Bronchial epithelial cell (primary cell): ENCODE data around the gene ANKRD52. TPM values are rescaled to one million over a fixed set of nuclear protein-coding genes. Genes with fewer than 3 reads are reported as not detected.
"Not testable (repeated sequence)": the region's sequence is repeated elsewhere in the genome, so short reads cannot be mapped to it uniquely, and the experiment has no call there.

Experiments
- DNase-seq: peaks from one replicate; pipeline ENCODE4 v3.0.0-alpha.2; 2010; ENCODE audit warnings: low read depth
- FAIRE-seq: peaks from 2 replicates; lab custom pipeline; 2011; peaks lifted over from hg19 to GRCh38; lab: Jason Lieb, UNC
- H3K27me3 ChIP-seq: 2 replicates; pipeline ENCODE4 v1.5.1; 2011; ENCODE audit warnings: low read length; ENCODE audit not compliant: control insufficient read depth, insufficient read depth
- H3K36me3 ChIP-seq: 2 replicates; pipeline ENCODE4 v1.5.1; 2011; ENCODE audit warnings: low read length; ENCODE audit not compliant: control insufficient read depth, insufficient read depth
- H3K4me3 ChIP-seq: 2 replicates; pipeline ENCODE4 v1.5.1; 2011; ENCODE audit warnings: mild to moderate bottlenecking, low read depth, low read length, control low read depth
- total RNA-seq: library from RNA; depleted of rRNA; stranded (reverse); fragments of >200 nt; gene quantifications from 2 replicates; pipeline ENCODE4 v1.2.1, GENCODE V29; 2014
- TF ChIP-seq, protein P1 (sequence below): IDR thresholded peaks from 2 replicates; pipeline ENCODE4 v1.5.1; 2011; ENCODE audit warnings: mild to moderate bottlenecking, moderate library complexity, low read length, control low read depth, inconsistent platforms; ENCODE audit not compliant: insufficient read depth, severe bottlenecking

The ANKRD52 gene
- total RNA-seq, 1 donor from 2014 or later, result 6.8 TPM

DNA sequence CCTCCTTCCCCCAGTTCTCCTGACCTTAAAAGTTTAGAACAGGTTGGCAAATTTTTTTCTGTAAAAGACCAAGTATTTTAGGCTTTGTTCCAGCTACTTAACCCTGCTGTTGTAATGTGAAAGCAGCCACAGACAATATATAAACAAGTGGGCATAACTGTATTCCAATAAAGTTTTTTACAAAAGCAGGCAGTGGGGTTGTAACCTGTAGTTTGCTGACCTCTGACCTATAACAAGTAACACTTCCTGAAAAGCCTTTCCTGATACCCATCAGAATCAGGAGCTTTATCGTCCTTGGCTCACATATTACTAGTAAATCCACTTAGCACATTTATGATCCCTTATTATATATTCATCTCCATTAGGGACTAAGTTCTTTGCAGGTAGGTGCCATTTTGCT lies 55.8 kb downstream of the ANKRD52 start:
- DNase-seq (no peak), FAIRE-seq (no peak)
- Histone ChIP-seq H3K4me3 (no peak overlapping the region), H3K36me3 (peaks cover 10% of the 10 kb centered on the region), H3K27me3 (no peaks in the 10 kb centered on the region)
- TF ChIP-seq, protein P1, sequence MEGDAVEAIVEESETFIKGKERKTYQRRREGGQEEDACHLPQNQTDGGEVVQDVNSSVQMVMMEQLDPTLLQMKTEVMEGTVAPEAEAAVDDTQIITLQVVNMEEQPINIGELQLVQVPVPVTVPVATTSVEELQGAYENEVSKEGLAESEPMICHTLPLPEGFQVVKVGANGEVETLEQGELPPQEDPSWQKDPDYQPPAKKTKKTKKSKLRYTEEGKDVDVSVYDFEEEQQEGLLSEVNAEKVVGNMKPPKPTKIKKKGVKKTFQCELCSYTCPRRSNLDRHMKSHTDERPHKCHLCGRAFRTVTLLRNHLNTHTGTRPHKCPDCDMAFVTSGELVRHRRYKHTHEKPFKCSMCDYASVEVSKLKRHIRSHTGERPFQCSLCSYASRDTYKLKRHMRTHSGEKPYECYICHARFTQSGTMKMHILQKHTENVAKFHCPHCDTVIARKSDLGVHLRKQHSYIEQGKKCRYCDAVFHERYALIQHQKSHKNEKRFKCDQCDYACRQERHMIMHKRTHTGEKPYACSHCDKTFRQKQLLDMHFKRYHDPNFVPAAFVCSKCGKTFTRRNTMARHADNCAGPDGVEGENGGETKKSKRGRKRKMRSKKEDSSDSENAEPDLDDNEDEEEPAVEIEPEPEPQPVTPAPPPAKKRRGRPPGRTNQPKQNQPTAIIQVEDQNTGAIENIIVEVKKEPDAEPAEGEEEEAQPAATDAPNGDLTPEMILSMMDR, result no peak

DNA sequence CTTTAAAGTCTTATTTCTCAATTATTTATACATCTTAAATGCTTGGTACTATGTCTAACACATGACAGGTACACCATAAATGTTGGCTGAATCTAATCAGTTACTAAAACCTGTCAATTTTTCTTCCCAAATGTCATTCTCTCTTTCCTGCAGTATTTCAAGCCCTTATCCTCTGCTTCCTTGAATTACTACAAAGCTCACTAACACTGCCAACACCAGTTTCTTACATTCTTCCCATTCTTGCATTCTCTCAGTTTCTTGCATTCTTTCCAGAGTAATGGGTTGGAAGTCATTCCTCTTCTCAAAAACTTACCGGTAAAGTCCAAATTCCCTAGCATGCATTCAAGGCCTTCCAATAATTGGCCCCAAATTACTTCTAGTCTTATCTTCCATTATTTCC lies 59.3 kb downstream of the ANKRD52 start:
- Histone ChIP-seq H3K36me3 (no peaks in the 10 kb centered on the region), H3K27me3 (no peaks in the 10 kb centered on the region), H3K4me3 (no peak overlapping the region)
- TF ChIP-seq, protein P1, result no peak
- FAIRE-seq (no peak), DNase-seq (no peak)

DNA sequence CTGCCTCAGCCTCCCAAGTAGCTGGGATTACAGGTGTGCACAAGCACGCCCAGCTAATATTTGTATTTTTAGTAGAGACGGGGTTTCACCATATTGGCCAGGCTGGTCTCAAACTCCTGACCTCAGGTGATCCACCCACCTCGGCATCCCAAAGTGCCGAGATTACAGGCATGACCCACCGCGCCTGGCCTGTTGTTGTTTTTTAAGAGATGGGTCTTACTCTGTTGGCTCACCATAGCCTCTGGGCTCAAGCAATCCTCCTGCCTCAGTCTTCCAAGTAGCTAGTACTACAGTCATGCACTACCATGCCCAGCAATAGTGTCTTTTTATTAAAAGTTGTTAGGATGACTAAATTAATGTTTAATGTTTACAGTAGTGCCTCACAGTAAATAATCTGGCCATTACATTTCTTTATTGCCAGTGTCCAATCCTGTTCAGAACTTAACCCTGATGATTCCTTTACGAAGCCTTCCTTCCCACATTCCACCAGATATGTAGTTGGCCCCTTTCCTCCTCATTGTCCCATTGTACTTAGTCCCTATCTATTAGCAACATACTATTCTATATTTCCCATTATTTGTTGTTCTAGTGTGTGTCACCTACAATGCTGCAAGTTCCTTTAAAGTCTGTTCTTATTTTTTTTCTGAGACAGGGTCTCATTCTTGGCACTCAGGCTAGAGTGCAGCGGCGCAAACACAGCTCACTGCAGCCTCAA lies 60.1 kb downstream of the ANKRD52 start:
- Histone ChIP-seq H3K4me3 (no peak overlapping the region), H3K27me3 (no peaks in the 10 kb centered on the region), H3K36me3 (no peaks in the 10 kb centered on the region)
- TF ChIP-seq, protein P1, result no peak
- no peak for FAIRE-seq
- no peak for DNase-seq

DNA sequence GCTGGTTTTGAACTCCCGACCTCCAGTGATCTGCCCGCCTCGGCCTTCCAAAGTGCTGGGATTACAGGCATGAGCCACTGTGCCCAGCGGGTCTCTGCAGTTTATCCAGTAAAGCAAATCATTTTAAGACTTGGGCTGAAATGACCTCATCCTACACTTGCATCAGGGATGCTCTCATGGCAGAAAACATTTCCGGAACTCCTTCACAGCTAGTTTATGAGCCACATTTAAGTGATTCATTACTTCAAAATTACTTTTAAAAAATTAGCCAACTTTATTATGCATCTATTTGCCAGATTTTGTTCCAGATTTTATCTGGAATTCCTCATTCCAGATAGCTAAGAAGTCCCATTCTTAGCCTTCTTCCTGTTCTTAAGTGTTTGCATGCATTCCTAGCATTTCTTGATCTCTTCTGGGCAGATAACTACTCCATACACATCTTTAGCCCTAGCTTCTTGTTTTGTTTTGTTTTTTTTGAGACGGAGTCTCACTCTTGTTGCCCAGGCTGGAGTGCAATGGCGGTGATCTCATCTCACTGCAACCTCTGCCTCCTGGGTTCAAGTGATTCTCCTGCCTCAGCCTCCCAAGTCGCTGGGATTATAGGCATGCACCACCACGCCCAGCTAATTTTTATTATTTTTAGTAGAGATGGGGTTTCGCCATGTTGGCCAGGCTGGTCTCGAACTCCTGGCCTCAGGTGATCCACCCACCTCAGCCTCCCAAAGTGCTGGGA lies 61.2 kb downstream of the ANKRD52 start:
- FAIRE-seq, result not testable (repeated sequence)

DNA sequence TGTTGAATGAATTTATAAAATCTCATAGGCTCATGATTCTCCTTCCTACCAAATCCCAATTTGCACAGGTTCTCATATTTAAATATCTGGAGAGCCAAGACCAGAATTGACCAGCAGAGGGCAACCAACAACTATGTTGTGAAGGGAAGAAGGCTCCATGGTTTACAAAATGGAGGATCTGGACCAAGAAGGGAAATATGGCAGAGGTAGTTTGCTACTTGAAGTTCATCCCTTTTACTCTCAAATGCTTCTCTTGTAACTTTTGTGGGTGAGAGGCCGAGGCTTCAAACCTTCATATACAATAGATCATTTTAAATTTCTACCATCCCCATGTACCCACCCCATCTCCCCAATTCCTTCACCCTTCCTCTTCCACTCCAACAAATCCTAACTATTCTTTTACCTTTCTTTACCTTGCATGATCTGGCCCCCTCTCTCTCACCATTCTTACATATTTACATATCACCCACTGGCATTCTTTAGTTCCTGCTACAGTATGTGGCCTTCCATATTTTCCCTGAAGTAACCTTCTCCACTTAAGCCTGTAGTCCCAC lies 65.1 kb downstream of the ANKRD52 start:
- DNase-seq (peak; percentile 79), FAIRE-seq (no peak)
- TF ChIP-seq, protein P1, result peak; percentile 67
- no peaks in the 10 kb centered on the region for H3K36me3 ChIP-seq
- H3K4me3 ChIP-seq, result no peak overlapping the region
- no peaks in the 10 kb centered on the region for H3K27me3 ChIP-seq

More for the DNA sequence above, 61.2 kb downstream of the ANKRD52 start:
- H3K4me3 ChIP-seq, H3K36me3 ChIP-seq, H3K27me3 ChIP-seq: not testable (repeated sequence)
- DNase-seq, result peak; percentile 71

DNA sequence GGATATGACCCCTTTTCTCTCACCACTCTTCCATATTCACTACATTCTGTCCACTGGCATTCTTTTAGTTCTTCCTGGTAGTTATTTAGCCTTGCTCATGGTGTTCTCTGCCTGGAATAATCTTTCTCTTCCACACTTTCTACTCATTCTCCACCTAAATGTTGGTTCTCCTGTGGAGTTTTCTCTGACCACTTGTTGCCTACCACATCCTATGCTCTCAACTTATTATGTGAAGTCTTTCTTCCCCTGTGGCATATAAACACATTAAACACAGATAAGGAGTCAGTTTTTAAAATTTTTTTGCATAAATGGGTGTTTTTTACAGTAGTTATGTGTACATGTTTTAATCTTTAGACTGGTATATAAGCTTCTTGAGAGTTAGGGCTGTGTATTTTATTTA lies 65.6 kb downstream of the ANKRD52 start:
- no peaks in the 10 kb centered on the region for H3K36me3 ChIP-seq
- TF ChIP-seq, protein P1, result no peak
- H3K4me3 ChIP-seq, result no peak overlapping the region
- FAIRE-seq, result no peak
- DNase-seq, result no peak
- H3K27me3 ChIP-seq, result no peaks in the 10 kb centered on the region
